ENCODE measurements around the gene MAP3K5.

Gene MAP3K5

DNA sequence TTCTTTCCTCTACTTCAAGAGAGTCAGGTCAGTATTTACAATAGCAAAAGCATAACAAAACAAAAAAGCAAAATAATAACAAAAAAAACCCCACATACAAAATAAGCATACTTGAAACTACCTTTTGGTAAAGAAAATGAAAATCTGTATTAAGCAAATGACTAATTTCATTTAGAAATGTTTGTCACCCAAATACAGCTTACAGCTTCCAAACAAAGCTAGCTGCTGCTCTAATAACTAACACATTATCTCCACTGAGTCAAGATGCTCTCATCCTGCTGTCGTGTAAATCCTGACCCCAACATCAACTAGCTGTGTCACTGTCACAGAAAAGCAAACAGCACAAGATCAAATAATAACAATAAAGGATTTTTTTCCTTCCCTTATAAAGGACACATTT is 263.8 kb downstream of the MAP3K5 start:
- no peak for DNase-seq

DNA sequence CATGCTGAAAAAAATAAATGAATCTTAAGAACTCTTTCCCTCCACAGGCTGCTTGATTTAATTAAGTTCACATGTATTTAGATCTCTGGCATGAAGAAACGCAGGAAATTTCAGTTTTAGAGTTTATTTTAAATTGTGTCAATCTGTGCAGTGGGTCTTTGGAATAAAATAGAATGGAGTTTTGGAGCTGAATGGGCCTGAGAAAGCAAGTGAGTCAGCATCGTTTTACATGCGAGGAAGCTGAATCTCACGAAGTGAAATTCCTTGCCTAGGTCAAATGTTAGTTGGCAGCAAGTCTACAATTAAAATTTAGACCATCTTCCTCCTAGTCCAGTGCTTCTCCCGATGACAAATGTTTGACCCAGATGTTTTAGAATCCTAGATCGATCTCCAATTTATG is 264.4 kb downstream of the MAP3K5 start:
- no peak for DNase-seq

DNA sequence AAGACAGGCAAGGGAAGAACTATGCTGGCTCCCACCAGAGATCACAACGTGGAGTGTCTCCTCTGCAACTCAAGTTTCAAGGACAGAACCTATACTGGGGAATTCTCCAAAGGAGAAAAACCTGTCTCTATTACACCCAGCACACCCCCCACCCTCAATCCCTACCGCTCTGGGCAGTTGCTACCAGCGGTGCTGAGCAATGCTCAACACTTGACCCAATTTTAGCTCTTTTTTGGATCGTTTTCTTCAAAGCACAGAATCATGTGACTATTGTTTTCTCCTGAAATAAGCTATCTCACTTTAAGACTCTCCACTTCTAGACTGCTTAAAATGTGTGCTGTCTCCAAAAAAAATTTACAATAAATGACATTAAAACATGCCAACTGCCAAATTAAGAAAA is 265.3 kb downstream of the MAP3K5 start:
- no peak for DNase-seq

DNA sequence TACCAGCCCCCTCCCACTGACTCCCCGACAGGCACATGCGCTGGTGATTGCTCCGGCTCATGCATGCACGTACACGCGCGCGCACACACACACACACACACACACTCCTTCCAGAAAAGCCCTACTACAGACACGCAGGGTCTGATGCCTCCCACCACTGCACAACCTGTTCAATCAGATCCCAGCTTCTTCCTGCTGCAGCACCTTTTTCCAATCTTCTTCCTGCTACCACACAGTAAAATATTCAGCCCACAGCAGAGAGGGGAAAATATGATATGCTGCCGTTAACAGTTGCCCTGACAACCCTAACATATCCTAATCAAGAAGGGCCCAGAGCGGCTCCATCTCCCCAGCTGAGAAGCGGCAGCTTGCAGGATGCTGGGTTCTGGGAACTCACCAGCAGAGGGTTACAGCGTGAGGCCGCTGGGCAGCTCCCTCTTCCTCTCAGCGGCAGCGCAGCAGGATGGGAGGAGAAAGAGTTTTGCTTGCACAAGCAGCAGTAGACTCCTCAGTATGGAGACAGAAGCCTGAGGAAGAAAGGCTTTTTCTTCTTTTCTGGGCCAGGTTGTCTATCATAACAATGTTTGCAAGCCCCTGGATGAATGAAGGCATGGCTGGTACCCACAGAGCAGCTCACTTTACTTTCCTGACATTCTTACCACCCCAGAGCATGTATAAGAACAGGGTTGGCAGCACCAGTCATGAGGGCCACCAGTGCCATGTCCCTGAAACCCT is 265.9 kb downstream of the MAP3K5 start:
- peak; percentile 89 to 90 for DNase-seq

DNA sequence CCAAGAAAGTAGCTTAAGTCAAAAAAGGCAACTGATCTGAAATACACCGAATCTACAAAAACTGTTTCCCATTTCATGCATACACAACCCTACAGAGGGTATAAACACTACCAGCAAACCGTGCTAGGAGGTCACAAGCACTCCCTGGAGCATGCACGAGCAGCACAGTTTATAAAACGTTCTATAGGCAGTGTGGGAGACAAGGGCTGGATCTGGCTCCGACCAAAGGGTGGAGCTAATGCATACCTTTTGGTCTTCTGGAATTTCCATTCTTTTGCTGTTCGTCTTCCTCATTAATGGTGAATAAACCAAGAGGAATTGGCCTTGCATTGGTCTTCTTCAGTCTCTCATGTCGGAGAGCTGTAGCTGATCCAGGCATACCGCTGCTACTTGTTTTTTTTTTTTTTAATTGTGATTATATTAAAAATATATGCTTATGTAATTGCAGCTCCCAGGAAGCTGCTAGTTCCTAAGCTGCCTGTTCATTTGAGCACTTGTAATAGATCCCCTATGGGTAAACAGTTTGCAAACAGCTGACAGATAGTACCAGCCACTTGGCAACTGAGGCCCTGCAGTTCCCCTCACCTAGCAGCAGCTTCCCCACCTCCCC is 266.6 kb downstream of the MAP3K5 start:
- DNase-seq, result no peak

DNA sequence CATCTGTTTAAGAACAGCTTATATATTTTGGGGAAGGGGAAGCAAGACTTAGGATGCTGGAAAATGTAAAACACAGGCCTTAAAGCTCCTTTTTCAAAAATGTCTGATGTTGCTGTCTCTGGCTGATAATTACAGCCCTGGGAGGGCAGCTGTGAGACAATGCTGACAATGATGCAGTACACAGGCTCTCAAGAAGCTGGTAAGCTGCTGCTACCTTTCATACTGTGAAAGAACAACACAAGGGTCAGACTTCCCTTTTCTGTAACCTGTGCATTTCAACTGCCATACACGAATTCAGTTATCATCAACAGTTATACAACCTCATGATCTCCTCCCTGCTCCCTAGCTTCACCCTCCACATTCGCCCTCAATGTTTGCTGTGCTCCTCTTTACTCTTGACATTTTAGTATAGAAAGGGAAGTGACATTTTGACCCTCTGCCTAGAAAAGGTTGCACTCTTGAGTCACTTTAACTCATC is 267.3 kb downstream of the MAP3K5 start:
- DNase-seq, result peak in 1 of 2 experiments; percentile 44

DNA sequence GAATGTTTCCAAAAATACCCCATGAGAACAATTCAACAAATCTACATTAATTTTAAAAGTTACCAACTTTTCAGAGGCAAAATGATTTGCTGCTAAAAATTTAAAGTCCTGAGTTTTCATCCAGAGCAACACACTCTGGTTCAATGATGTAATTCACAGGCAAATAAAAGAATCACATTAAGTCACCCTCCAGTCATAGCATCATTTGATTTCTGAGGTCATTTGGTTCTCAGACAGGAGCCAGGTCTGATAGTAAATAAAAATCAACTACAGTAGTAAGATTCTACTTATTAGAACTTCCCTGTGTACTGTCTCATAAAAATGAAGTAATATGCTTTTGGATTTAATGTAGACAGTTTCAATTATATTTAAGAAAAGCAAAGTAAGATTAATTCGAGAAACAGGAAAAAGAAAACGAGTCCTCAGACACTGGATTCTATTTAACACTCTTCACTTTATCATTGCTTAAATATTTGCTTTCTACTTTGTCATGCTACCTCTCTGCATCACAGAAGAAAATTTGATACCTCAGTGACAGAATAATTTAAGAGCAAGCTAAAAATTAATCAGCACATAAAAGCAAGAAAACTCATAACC is 267.8 kb downstream of the MAP3K5 start:
- DNase-seq, result no peak

DNA sequence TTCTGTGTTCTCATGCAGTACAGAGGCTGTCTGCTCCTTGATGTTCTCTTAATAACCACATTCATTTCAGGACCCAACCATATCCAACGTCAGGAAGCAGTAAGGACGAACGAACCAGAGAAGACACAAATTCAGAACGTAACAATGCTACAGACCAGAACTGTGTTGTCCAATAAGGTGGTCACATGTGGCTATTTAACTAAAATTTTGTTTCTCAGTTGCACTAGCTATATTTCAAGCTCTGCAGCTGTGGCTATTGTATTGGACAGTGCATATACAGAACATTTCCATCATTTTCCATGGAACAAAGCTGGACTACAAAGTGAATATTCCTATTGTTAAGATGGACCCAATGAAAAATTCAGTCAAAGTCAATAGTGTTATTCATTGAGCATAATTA is 269.1 kb downstream of the MAP3K5 start:
- no peak for DNase-seq

DNA sequence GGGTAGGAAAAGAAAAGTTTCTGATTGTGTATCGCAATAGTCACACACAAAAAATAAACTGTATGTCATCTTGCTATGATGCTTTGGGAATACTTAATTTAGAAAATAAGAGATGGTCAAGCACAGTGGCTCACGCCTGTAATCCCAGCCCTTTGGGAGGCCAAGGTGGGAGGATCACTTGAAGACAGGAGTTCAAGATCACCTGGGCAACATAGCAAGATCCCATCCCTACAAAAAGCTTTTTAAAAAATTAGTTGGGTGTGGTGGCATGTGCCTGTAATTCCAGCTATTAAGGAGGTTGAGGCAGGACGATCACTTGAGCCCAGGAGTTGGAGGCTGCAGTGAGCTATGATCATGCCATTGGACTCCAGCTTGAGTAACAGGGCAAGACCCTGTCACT is 269.6 kb downstream of the MAP3K5 start:
- DNase-seq, result no peak

DNA sequence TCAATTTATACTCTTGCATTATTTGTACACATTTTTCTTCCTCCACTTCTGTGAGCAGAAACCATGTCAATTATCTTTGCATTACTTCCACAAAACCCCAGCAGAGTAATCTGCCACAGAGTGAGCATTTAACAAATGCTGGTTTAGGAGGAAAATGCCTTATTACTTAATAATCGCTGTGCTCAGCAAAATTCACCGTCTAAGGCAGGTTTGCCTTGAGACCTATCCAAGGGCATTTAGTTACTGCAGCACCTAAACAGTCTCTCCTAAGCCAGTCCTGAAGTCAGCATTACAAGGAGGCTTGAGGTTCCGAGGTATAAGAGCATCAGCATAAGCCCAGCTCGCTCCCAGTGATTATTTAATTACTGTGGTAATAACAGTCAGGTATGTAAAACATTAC is 270.4 kb downstream of the MAP3K5 start:
- no peak for DNase-seq

DNA sequence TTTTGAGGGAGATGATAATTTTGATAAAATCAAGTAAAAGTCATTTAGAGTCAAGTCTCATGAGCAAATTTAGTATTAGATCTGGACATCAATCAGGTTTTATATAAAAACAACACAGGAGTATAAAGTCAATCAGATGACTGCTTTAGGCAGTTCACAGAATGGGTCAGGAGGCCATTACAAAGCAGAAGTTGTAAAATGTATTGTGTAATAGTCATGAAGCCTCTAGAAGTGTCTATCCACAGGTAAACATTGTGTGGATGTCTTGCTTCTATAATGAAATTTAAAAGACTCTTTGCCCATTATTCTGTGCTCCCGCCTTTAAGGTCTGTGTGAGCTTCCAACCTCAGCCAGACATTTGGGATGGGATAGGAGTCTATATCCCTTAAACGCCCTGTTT is 270.9 kb downstream of the MAP3K5 start:
- DNase-seq, result no peak

DNA sequence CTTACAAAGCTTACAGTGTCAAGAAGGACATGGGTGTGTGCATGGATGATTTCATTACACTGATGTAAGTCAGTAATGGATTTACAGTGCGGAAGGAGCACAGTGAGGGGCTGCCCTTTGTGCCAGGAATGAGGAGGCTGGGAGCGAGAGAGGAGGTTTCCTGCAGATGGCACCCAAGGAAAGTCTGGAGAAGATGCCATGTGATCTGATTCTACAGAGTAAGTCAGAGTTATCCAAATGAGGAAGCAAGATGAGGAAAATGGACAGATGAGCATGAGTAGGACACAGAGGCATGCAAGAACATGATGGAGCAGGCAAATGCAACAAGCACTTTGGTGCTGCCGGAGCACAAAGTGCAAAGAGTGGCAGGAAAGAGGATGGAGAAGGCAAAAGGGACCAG is 271.8 kb downstream of the MAP3K5 start:
- no peak for DNase-seq

DNA sequence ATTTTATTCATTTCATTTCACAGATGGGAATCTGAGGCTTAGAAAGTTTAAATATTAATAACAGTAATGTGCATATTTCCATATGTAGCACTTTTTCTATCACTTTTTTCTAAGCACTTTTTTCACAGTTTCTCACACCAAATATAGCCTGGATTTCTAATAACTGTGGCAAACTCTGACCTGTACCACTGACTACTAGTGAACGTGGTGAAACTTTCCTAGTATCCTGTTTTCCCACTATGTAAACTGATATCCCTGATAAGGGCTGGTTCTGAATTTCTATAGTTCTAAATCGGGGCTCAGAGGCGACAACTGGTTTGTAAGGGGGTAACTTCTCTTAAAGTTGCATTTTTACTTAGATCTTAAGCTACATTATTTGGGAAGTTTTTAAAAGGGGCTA is 274.7 kb downstream of the MAP3K5 start:
- DNase-seq, result no peak

DNA sequence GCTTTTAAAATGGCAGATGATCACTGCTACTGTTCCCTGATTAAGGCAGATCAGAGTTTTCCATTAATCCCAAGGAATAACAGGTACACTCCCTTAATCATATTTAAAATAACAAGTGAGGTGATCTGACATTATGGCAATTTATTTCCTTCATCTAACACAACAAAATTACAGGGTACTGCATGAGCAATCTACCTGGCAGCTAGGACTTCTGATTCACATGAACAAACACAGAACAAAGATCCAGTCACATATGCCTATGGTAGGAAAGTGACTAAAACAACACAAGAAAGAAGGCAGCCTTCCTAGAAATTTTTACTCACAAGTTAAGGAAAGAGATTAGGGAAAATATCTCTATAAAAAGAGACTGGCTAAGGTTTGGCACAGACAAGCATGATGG is 275.3 kb downstream of the MAP3K5 start:
- DNase-seq, result no peak

DNA sequence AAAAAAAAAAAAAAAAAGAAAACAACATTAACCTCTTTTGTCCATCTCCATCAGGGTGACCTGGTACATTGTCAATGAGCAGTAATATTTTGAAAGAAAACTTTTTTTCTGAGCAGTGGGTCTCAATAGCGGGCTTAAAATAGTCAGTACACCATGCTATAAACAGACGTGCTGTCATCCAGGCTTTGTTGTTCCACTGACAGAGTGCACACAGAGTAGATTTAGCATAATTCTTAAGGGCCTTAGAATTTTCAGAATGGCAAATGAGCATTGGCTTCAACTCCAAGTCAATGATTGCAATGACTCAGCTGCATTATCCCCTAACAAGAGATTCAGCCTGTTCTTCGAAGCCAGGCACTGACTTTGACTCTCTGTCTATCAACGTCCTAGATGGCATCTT is 277.7 kb downstream of the MAP3K5 start:
- no peak for DNase-seq

DNA sequence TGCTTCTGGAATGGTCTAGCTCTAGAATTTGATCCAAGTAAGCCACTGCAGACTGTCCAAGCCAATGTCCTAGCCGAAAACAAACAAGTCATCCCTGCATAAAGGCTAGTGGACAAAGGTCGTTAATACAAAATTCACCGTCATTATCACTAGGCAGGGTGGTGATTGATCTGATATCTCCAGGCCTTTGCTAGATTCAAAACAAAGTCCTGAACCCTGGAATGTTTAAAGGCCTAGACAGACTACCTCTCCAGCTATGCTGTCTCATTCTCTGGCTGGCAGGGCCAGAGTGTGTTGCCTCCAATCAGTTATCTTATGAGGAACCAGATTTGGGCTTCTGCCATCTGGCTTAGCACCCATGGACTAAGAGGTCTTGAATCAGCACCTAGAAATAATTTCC is 280.4 kb downstream of the MAP3K5 start:
- no peak for DNase-seq

DNA sequence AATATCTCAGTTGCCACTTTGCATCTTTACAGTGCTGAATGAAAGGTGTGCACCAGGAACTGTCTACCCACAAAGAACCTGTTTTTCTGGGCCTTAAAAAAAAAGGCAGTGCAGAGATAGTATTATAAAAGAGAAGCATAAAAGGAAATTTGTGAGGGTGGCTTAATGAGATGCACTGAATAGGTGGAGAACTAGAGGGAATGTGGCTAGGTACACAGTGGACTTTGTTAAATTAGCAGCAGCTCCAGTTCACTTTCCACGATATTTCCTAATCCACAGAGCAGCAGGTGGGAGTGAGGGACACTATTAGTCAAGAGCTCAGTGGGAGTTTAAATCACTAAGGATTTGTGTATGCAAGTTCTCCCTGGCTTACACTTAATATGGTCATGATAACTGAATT is 280.9 kb downstream of the MAP3K5 start:
- no peak for DNase-seq

DNA sequence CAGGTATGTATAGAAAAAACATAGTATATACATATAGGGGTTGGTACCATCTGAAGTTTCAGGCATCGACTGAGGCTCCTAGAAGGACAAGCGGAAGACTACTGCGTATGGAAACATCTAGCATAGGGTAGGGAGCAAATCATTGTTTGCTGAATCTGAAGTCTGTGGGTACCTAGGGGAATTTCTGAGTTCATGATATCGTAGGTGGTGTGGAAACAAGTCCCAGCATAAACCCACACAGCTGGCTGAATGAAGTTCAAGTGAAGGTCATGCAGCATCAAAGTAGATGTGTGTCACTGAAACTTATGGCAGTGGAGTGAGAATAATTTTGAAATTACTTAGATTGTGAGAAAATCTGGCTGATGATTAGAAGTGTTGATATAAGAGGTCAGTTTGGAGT is 281.5 kb downstream of the MAP3K5 start:
- DNase-seq, result no peak

DNA sequence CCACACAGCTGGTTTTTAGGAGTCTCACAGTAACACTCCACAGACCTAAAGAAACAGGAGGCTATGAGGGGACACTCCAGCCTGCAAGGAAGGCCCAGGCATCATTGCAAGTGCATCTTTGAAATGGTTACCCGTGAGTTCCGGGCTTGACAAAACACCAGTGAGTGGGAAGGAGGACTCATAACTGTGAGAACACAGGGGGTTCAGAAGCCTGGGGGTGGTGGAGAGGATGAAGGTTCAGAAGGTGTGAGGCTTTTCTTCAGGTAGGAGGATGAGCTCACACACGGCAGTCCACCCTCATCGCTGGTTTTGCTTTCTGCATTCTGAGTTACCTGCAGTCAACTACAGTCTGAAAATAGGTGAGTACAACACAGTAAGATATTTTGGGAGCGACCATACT is 282.0 kb downstream of the MAP3K5 start:
- no peak for DNase-seq

DNA sequence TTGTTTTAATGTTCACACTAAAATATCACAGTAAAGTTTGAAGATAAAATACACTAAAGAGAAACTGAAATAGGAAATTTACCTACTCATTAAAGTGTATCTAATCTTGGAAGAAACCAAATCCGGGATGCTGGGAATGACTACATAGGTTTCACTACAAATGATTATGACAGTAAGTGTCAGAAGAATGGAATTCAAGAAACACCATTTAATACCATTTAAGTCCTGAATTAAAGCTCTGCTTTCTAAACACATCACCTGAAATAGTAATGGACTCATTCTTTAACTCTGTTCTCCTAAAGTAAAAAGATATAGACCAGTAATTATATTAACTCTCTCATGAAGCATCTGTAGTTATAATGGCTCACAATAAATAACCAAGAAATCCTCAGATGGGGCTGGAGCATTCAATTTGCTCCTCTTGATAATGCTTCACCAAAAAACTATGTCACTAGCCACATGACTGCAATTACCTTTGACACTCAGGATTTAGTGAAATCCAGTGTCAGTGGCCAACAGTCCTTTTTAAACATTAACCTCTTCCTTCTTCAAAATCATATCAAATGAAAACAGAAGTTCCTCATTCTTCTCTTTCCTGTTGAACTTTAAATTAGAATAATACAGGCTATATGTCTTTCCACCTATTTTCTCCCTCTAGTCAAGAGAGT is 283.4 kb downstream of the MAP3K5 start:
- peak; percentile 9 to 20 for DNase-seq
